ENCODE data around the gene HOXC10.

The HOXC10 gene

DNA sequence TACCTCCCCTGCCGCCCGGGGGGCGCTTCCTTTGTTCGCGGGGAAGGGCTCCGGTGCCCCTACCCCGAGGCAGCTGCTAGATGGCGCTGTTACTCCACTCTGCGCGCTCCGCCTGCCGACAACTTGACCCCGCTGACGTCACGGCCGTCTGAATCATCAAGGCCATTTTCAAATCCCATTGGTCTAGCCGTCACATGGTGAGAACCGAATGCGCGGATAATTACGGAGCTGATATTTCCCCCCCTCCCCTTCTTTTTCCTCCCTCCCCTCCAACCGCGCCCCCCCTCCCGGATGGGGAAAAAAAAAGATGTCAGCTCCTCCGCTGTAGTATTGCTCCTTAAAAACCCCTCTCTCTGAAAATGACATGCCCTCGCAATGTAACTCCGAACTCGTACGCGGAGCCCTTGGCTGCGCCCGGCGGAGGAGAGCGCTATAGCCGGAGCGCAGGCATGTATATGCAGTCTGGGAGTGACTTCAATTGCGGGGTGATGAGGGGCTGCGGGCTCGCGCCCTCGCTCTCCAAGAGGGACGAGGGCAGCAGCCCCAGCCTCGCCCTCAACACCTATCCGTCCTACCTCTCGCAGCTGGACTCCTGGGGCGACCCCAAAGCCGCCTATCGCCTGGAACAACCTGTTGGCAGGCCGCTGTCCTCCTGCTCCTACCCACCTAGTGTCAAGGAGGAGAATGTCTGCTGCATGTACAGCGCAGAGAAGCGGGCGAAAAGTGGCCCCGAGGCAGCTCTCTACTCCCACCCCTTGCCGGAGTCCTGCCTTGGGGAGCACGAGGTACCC is at the start of gene HOXC10:
TSS of gene HOXC10 (plus strand) at position 246 of the 791 bp plus-strand sequence. CDS start at position 360, 114 bp downstream.
- DNase-seq, result no peak

DNA sequence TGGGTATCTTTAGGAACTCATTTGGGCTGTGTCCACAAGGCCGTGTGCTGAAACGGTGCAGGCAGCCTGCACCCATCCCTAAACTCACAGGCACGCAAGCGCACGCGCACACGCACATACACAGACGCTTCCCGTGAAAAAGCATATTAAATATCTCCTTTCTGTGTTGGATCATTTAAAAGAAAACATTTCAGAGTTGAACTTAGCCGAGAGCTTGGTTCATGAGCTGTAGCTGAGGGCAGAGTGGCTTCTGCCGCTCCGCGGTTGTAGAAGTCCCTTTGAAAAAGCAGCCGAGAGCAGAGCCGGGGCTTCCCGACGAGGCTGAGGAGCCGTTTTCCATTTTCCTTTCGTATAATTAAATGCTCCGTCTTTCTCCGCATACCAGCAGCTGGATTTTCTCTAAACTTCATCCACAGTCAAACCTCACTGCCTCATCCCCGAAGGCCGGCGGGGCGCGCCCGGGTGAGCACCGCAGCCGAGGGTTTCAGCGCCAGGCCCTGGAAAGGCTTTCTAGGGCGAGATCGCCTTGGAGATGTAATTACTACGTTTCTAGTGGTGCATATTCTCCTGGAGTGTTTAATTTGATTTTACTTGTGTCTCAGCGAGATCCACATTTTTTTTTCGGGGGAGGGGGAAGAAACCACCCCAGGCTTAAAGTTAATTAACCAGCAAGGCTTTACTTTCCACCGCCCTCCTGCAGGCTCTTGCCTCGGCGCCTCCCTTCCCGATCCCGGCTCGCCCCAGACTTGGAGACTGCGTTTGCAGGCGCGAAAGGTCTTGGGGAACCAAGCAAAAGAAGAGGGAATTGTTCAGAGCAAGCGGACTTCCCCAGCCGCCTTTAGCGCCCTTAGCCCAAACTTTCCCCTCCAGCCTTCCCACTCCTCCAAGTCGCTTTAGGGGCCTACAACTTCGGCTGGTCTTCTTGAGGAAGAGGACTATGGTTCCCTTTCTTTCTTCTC is 49.3 kb upstream of the HOXC10 start:
- DNase-seq, result no peak

DNA sequence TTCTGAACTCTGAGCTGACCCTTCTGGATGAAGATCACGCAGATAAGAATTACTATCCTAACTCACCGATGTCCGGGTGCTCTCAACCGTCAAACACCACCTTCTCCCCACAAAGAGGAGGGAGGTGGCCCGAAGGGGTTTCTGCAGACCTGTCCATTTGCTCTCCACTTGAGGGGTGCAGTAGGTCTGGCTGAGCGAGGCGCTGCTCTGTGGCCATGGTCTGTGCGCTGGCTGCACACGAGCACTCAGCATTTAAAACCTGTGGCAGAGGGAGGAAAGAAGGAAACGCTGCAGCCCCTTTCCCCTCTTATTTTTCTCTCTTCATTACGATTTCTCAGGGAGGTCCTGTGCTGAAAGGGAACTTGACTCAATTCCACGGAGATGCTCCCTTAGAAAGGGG is 47.8 kb upstream of the HOXC10 start:
- no peak for DNase-seq

- no peak for DNase-seq
These were observed 47.2 kb upstream of the HOXC10 start for GRCh38 chr12:53937596-53938325.

- DNase-seq, result no peak
These were observed 46.4 kb upstream of the HOXC10 start, which contains the start of gene HOXC13 for GRCh38 chr12:53938326-53939140. TSS of gene HOXC13 (plus strand) at chr12:53938831. CDS start at chr12:53938907, 76 bp downstream.

- DNase-seq, result no peak
These were observed 45.5 kb upstream of the HOXC10 start for GRCh38 chr12:53939141-53940108.

- no peak for DNase-seq
These were observed 44.4 kb upstream of the HOXC10 start for GRCh38 chr12:53940443-53941014.

GRCh38 chr12:53941187-53941586 is 43.8 kb upstream of the HOXC10 start:
- no peak for DNase-seq

- no peak for DNase-seq
These were observed 43.2 kb upstream of the HOXC10 start for GRCh38 chr12:53941750-53942149.

DNA sequence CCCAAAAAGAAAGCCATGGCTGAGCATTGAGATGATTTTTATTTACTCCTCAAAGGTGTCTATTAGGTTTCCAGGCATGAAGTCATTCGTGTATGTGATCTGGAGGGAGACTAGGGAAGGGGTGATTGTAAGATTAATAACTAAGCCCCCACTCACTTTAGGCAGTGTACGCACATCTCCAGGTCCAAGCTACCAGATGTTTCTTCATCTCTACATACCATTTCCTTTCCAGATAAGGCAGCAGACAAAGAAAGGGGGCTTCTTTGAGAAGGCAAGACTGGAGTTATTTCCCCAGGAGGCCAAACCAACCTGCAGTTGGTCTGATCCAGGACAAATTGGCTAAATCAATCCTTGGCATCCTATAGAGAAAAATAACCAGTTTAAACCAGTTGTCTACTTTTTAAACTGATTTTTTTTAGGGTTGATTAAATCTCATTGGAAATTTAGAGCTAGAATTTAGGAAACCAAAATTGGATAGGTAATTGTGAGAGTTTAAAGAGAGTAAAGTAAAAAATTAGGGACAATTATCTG is 42.4 kb upstream of the HOXC10 start:
- DNase-seq, result no peak

- no peak for DNase-seq
These were observed 40.7 kb upstream of the HOXC10 start for GRCh38 chr12:53944209-53944608.

- DNase-seq, result no peak
These were observed 39.8 kb upstream of the HOXC10 start for GRCh38 chr12:53944907-53945847.

GRCh38 chr12:53947743-53948142 is 37.2 kb upstream of the HOXC10 start:
- no peak for DNase-seq

GRCh38 chr12:53948650-53949593 is 36.0 kb upstream of the HOXC10 start:
- no peak for DNase-seq

GRCh38 chr12:53949631-53950436 is 35.1 kb upstream of the HOXC10 start:
- DNase-seq, result no peak

GRCh38 chr12:53950437-53950773 is 34.5 kb upstream of the HOXC10 start:
- DNase-seq, result no peak

Measured in NCI-H2029 treated with DMSO at 0.1 percent for 48 hours (cell line).